Smooth muscle cell (in vitro differentiated cells): ENCODE results near the gene ECD. TPM values are rescaled to one million over a fixed set of nuclear protein-coding genes. Genes with fewer than 3 reads are reported as not detected.

Experiments
- DNase-seq: peaks from one replicate; lab custom pipeline; 2025; ENCODE audit not compliant: unreplicated experiment; lab: John Stamatoyannopoulos, UW
- H2AFZ ChIP-seq: fragments of 200-600 bp; sonication (generic); 2 replicates; pipeline ENCODE4 v1.6.0; 2016; ENCODE audit warnings: antibody characterized with exemption, low read depth, mild to moderate bottlenecking
- H3F3A ChIP-seq: fragments of 200-600 bp; sonication (generic); 2 replicates; pipeline ENCODE4 v1.6.0; 2017; ENCODE audit warnings: antibody characterized with exemption, low read depth
- H3K27ac ChIP-seq: fragments of 200-600 bp; sonication (generic); 2 replicates; pipeline ENCODE4 v1.5.1; 2016; ENCODE audit warnings: low read depth, mild to moderate bottlenecking
- H3K27me3 ChIP-seq: fragments of 200-600 bp; sonication (generic); 2 replicates; pipeline ENCODE4 v1.6.1; 2016; ENCODE audit warnings: low read depth, mild to moderate bottlenecking
- H3K36me3 ChIP-seq: fragments of 200-600 bp; sonication (generic); 2 replicates; pipeline ENCODE4 v1.5.1; 2016; ENCODE audit warnings: low read depth
- H3K4me1 ChIP-seq: fragments of 200-600 bp; sonication (generic); 2 replicates; pipeline ENCODE4 v1.5.1; 2016; ENCODE audit warnings: low read depth
- H3K4me2 ChIP-seq: fragments of 200-600 bp; sonication (generic); 2 replicates; pipeline ENCODE4 v1.6.0; 2016; ENCODE audit warnings: mild to moderate bottlenecking
- H3K4me3 ChIP-seq: fragments of 200-600 bp; sonication (generic); 2 replicates; pipeline ENCODE4 v1.5.1; 2016; ENCODE audit warnings: mild to moderate bottlenecking
- H3K79me2 ChIP-seq: fragments of 200-600 bp; sonication (generic); 2 replicates; pipeline ENCODE4 v1.6.0; 2016; ENCODE audit warnings: low read depth, mild to moderate bottlenecking
- H3K9ac ChIP-seq: fragments of 200-600 bp; sonication (generic); 2 replicates; pipeline ENCODE4 v1.6.0; 2016; ENCODE audit warnings: low read depth
- H3K9me3 ChIP-seq: fragments of 200-600 bp; sonication (generic); replicated peaks from 2 replicates; pipeline ENCODE4 v1.5.1; 2016; ENCODE audit warnings: low read depth
- H4K20me1 ChIP-seq: fragments of 200-600 bp; sonication (generic); 2 replicates; pipeline ENCODE4 v1.6.0; 2016; ENCODE audit warnings: low read depth
- WGBS: methylation state at CpG from one replicate; pipeline ENCODE4 v1.1.7; 2016; ENCODE audit warnings: low lambda C conversion rate; 5-methylcytosine and 5-hydroxymethylcytosine counted together
- polyA plus RNA-seq: library from polyadenylated mRNA; unstranded; fragments of >200 nt; fragmentation: Nextera tagmentation; extraction: Ambion mirVana; gene quantifications from 2 replicates; pipeline ENCODE4 v1.2.1, GENCODE V29; 2016
- total RNA-seq: library from RNA; depleted of rRNA; stranded (reverse); fragments of >200 nt; gene quantifications from 2 replicates; pipeline ENCODE4 v1.2.3, GENCODE V29; 2014
- TF ChIP-seq, protein P1 (sequence below): fragments of 200-600 bp; sonication (generic); IDR thresholded peaks from 2 replicates; pipeline ENCODE4 v1.5.1; 2017; ENCODE audit warnings: borderline replicate concordance, mild to moderate bottlenecking, antibody characterized with exemption; ENCODE audit not compliant: insufficient read depth, poor library complexity, severe bottlenecking

Gene ECD
- total and polyA plus RNA-seq, 2 experiments from 2014 or later: 28.1 to 34.0 TPM

DNA sequence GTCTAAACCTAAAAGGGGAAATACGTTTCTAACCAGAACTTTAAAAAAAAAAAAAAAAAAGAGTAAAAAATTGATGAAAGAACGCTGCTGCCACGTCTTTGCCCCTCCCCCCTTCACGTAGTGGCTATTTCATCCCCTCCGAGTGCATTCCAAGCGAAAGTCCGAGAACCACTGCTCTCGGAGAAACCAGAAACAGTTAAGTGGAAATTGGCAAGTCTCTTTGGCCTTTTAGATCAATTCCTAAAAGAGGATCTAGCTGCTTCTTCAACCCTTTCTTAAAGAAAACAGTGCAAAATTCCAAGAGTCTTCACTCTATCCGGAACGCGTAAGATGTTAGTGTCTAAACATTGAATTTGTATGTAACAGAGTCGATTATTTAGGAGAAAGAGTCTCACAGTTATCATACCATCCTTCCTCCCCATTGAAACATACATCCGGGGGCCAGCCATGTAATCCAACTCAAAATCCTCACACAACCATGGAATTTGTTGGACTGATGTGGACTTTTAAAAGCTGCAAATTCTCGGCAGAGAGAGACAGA lies 72.3 kb downstream of the ECD start:
- Histone ChIP-seq H4K20me1 (peaks cover 48% of the 10 kb centered on the region), H3K79me2 (peaks cover 60% of the 10 kb centered on the region), H3K9ac (peak overlapping the region; percentile 93), H3K4me2 (peak overlapping the region; percentile 90), H2AFZ (peak overlapping the region; percentile 35), H3F3A (peaks cover 10% of the 10 kb centered on the region), H3K9me3 (no peaks in the 10 kb centered on the region), H3K4me3 (peak overlapping the region; percentile 77), H3K27me3 (no peaks in the 10 kb centered on the region), H3K27ac (peak overlapping the region; percentile 97), H3K4me1 (peaks cover 18% of the 10 kb centered on the region), H3K36me3 (no peaks in the 10 kb centered on the region)
- 2% methylated on average over 14 of the region's 14 CpGs for WGBS
- TF ChIP-seq, protein P1, sequence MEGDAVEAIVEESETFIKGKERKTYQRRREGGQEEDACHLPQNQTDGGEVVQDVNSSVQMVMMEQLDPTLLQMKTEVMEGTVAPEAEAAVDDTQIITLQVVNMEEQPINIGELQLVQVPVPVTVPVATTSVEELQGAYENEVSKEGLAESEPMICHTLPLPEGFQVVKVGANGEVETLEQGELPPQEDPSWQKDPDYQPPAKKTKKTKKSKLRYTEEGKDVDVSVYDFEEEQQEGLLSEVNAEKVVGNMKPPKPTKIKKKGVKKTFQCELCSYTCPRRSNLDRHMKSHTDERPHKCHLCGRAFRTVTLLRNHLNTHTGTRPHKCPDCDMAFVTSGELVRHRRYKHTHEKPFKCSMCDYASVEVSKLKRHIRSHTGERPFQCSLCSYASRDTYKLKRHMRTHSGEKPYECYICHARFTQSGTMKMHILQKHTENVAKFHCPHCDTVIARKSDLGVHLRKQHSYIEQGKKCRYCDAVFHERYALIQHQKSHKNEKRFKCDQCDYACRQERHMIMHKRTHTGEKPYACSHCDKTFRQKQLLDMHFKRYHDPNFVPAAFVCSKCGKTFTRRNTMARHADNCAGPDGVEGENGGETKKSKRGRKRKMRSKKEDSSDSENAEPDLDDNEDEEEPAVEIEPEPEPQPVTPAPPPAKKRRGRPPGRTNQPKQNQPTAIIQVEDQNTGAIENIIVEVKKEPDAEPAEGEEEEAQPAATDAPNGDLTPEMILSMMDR: no peak
- no peak for DNase-seq

DNA sequence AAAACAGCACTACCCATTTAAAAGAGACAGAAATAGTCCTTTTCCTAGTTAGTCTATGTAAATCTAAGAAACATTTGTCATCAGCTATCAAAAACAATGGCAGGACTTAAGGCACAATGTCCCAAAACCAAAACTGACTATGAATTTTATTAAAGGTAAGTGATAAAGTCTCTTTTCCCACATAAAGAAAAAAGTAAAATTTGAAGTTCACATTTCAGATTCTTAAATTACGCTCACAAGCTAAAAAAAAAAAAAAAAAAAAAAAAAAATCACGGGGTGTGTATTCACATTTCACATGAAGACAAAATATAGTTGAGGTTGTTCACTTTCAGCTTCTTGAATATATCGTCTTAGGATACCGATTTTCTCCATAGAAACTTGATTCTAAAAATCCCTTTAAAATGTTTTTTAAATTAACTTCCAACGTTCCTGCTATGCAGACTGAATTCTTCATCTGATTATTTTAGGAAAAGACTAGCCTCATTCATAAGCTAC lies 72.8 kb downstream of the ECD start:
- no peak overlapping the region for H2AFZ ChIP-seq
- WGBS: 10% methylated on average over 5 of the region's 5 CpGs
- TF ChIP-seq, protein P1: no peak
- H4K20me1 ChIP-seq: peaks cover 53% of the 10 kb centered on the region
- H3K4me1 ChIP-seq: peaks cover 18% of the 10 kb centered on the region
- H3K4me3 ChIP-seq: peak overlapping the region; percentile 77
- H3K4me2 ChIP-seq: peak overlapping the region; percentile 90
- peaks cover 10% of the 10 kb centered on the region for H3F3A ChIP-seq
- no peaks in the 10 kb centered on the region for H3K27me3 ChIP-seq
- no peaks in the 10 kb centered on the region for H3K36me3 ChIP-seq
- no peaks in the 10 kb centered on the region for H3K9me3 ChIP-seq
- H3K27ac ChIP-seq: peak overlapping the region; percentile 97
- peak overlapping the region; percentile 93 for H3K9ac ChIP-seq
- no peak for DNase-seq
- peaks cover 65% of the 10 kb centered on the region for H3K79me2 ChIP-seq

- 37% methylated on average over 2 of the region's 2 CpGs for WGBS
- Histone ChIP-seq H3K27ac (peak overlapping the region; percentile 97), H3F3A (peaks cover 10% of the 10 kb centered on the region), H3K4me1 (peaks cover 18% of the 10 kb centered on the region), H3K79me2 (peaks cover 74% of the 10 kb centered on the region), H2AFZ (no peak overlapping the region), H3K9me3 (no peaks in the 10 kb centered on the region), H3K27me3 (no peaks in the 10 kb centered on the region), H3K4me3 (peak overlapping the region; percentile 77), H3K9ac (peak overlapping the region; percentile 93), H3K36me3 (no peaks in the 10 kb centered on the region), H3K4me2 (peak overlapping the region; percentile 90), H4K20me1 (peaks cover 62% of the 10 kb centered on the region)
- DNase-seq: no peak
- TF ChIP-seq, protein P1: no peak
Measured at GRCh38 chr10:73093922-73094850, 73.6 kb downstream of the ECD start.
